GM13976 (cell line): ENCODE results near the gene SMC5.
"Not testable (repeated sequence)": the region's sequence is repeated elsewhere in the genome, so short reads cannot be mapped to it uniquely, and the experiment has no call there.

Experiments
- DNase-seq: peaks from one replicate; pipeline ENCODE4 v3.0.0; 2012; ENCODE audit warnings: low spot score
- in situ Hi-C: fragments of 300-500 bp; cut with MboI; formaldehyde crosslinking; loops from one replicate; pipeline ENCODE4 v1.12.0; 2022; ENCODE audit warnings: low sequenced_read_pairs, mixed read lengths, inconsistent platforms; ENCODE audit not compliant: unreplicated experiment
- TF ChIP-seq, protein P1 (sequence below): IDR thresholded peaks from 2 replicates; pipeline ENCODE4 v1.5.1; 2012; ENCODE audit warnings: borderline replicate concordance, mild to moderate bottlenecking; ENCODE audit not compliant: insufficient read depth; ENCODE audit errors: extremely low read depth, missing control alignments, control extremely low read depth

SMC5 gene

GRCh38 chr9:70392189-70392588 is 133.4 kb downstream of the SMC5 start:
- in situ Hi-C loops, result no loop called here
- TF ChIP-seq, protein P1, sequence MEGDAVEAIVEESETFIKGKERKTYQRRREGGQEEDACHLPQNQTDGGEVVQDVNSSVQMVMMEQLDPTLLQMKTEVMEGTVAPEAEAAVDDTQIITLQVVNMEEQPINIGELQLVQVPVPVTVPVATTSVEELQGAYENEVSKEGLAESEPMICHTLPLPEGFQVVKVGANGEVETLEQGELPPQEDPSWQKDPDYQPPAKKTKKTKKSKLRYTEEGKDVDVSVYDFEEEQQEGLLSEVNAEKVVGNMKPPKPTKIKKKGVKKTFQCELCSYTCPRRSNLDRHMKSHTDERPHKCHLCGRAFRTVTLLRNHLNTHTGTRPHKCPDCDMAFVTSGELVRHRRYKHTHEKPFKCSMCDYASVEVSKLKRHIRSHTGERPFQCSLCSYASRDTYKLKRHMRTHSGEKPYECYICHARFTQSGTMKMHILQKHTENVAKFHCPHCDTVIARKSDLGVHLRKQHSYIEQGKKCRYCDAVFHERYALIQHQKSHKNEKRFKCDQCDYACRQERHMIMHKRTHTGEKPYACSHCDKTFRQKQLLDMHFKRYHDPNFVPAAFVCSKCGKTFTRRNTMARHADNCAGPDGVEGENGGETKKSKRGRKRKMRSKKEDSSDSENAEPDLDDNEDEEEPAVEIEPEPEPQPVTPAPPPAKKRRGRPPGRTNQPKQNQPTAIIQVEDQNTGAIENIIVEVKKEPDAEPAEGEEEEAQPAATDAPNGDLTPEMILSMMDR, result no peak
- no peak for DNase-seq

DNA sequence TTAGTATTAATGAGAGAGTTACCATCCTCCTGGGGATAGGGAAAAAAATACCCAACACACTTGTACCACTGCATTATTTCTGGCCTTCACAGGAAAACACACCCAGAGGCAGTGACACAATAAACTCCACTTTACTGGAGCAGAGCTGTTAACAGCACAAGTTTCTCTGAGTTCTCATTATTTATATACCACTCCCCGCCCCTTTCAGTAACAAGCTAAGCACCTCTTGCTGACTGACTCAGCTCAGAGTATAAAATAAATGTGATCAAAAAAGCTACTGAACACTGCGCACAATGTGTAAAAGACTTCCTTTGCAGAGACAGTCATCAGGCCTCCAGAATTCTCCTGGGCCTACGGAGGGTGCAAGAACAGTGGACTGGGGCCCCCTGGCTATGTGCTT is 134.1 kb downstream of the SMC5 start:
- in situ Hi-C loops, result no loop called here
- TF ChIP-seq, protein P1, result no peak
- DNase-seq, result no peak

DNA sequence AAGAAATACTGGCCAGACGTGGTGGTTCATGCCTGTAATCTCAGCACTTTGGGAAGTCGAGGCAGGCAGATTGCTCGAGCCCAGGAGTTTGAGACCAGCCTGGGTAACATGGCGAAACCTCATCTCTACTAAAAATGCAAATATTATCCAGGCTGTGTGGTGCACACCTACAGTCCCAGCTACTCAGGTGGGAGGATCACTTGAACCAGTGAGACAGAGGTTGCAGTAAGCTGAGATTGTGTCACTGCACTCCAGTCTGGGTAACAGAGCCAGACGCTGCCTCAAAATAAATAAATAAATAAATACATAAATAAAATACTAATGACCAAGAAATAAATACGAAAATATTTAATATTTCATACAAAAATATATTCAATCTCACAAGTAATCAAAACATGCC is 136.9 kb downstream of the SMC5 start:
- in situ Hi-C loops, result no loop called here
- DNase-seq, result no peak
- TF ChIP-seq, protein P1, result no peak

GRCh38 chr9:70398145-70398556 is 139.4 kb downstream of the SMC5 start:
- TF ChIP-seq, protein P1, result no peak
- DNase-seq, result peak; percentile 45
- in situ Hi-C loops, result no loop called here

GRCh38 chr9:70399141-70399540 is 140.4 kb downstream of the SMC5 start:
- DNase-seq, result no peak
- TF ChIP-seq, protein P1, result no peak
- in situ Hi-C loops, result no loop called here

GRCh38 chr9:70400107-70400892 is 141.5 kb downstream of the SMC5 start:
- in situ Hi-C loops, result no loop called here
- TF ChIP-seq, protein P1, result no peak

DNA sequence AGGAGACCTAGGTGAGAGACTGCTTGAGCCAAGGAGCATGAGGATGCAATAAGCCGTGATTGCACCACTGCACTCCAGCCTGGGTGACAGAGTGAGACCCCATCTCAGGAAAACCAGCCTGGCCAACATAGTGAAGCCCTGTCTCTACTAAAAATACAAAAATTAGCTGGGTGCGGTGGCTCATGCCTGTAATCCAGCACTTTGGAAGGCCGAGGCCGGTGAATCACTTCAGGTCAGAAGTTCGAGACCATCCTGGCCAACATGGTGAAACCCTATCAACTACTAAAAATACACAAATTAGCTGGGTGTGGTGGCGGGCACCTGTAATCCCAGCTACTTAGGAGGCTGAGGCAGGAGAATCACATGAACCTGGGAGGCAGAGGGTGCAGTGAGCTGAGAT is 142.5 kb downstream of the SMC5 start:
- DNase-seq, in situ Hi-C loops: not testable (repeated sequence)

More at GRCh38 chr9:70400107-70400892, 141.5 kb downstream of the SMC5 start:
- DNase-seq, result no peak
